BLaER1 treated with 17β-estradiol and CSF1 and Interleukin-3, amounts not matched to agents 10 nM and 100 nM (cell line): ENCODE measurements around the gene GNAO1.

ENCODE experiments used
- H3K27ac ChIP-seq, 11 experiments: shearing (Covaris generic); formaldehyde crosslinking; 2 replicates each; pipeline ENCODE4 v1.8.1; 2022
- H3K27me3 ChIP-seq, 11 experiments: shearing (Covaris generic); formaldehyde crosslinking; 2 replicates each; pipeline ENCODE4 v1.8.1; 2022
- H3K36me3 ChIP-seq, 11 experiments: shearing (Covaris generic); formaldehyde crosslinking; 2 replicates each; pipeline ENCODE4 v1.8.1; 2022
- H3K4me1 ChIP-seq, 10 experiments: shearing (Covaris generic); formaldehyde crosslinking; 2 replicates each; pipeline ENCODE4 v1.8.1; 2022
- H3K4me2 ChIP-seq, 11 experiments: shearing (Covaris generic); formaldehyde crosslinking; 2 replicates each; pipeline ENCODE4 v1.8.1; 2022
- H3K4me3 ChIP-seq, 10 experiments: shearing (Covaris generic); formaldehyde crosslinking; 2 replicates each; pipeline ENCODE4 v1.8.1; 2022
- H3K9ac ChIP-seq, 11 experiments: shearing (Covaris generic); formaldehyde crosslinking; 2 replicates each; pipeline ENCODE4 v1.8.1; 2022
- H3K9me3 ChIP-seq, 11 experiments: shearing (Covaris generic); formaldehyde crosslinking; replicated peaks in 1 of 11; 2 replicates each; pipeline ENCODE4 v1.8.1; 2022
- H4K20me1 ChIP-seq, 11 experiments: shearing (Covaris generic); formaldehyde crosslinking; 2 replicates each; pipeline ENCODE4 v1.8.1; 2022
- Cebpa-rat ChIP-seq, 11 experiments: shearing (Covaris generic); IDR thresholded peaks; 2 replicates each; pipeline ENCODE4 v1.8.1; 2022

The GNAO1 gene

DNA sequence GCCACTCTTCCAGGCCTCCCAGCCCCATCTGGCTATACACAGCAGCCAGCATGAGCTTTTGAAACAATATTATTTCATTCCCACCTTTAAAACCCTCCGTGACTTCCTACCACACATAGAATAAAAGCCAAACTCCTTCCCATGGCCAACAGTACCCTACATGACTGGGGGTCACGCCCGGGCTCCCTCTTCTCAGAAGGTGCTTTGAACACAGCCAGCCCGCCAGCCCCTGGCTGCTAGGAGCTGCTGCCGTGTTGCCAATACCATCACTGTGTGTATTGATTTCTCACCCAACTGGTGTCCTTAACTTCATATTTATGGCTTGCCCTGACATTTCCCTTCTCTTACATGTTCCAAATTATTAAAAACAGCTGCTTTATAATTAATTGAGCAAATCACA, 111.2 kb downstream of the GNAO1 start:
- H3K4me2 ChIP-seq: no peak overlapping the region
- peaks cover 23 to 38% (median 34%) of the 10 kb centered on the region in 10 experiments for H3K4me1 ChIP-seq
- no peaks in the 10 kb centered on the region for H3K9me3 ChIP-seq
- TF ChIP-seq Cebpa-rat (IDR thresholded peaks at IDR 0.05): no peak
- H3K36me3 ChIP-seq: no peaks in the 10 kb centered on the region
- no peaks in the 10 kb centered on the region for H3K27me3 ChIP-seq
- no peak overlapping the region for H3K4me3 ChIP-seq
- H3K27ac ChIP-seq: no peak overlapping the region
- no peak overlapping the region for H3K9ac ChIP-seq
- H4K20me1 ChIP-seq: no peaks in the 10 kb centered on the region; a peak in 1 of 22 replicates

DNA sequence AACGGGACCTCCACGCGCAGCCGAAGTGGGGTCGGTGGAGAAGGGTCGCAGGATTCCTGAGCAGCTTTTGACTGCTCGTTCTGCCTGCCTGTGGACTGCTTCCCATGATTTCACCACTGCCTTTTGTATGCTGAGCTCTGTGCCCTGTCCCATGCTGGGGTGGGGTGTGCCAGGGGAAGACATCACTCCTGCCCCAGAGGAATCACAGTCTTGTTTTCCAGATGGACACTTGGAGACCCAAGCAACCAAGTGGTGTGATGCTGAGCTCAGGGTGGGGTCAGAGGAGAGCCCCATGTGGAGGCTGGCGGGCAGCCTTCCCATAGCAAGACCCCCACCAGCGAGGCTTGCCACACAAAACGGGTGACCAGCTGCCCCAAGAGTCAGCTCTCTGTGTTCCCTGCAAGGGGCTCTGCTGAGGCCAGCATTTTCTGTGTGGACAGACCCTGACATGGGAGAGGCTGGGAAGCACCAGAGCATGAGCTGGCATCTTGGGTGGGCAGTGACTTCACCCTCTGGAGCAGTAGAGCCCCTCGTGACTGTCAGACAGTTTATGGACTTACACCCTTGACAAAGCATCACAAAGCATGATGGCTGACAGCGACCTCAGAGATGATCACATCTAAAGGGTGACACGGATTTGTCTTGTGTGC, 111.9 kb downstream of the GNAO1 start:
- H3K36me3 ChIP-seq: no peaks in the 10 kb centered on the region
- no peak overlapping the region for H3K4me3 ChIP-seq
- H3K4me2 ChIP-seq: no peak overlapping the region
- no peak for TF ChIP-seq Cebpa-rat (IDR thresholded peaks at IDR 0.05)
- peaks cover 21 to 33% (median 29%) of the 10 kb centered on the region in 10 experiments for H3K4me1 ChIP-seq
- no peaks in the 10 kb centered on the region for H3K9me3 ChIP-seq
- no peaks in the 10 kb centered on the region for H3K27me3 ChIP-seq
- no peak overlapping the region for H3K9ac ChIP-seq
- no peaks in the 10 kb centered on the region; a peak in 1 of 22 replicates for H4K20me1 ChIP-seq
- no peak overlapping the region for H3K27ac ChIP-seq

DNA sequence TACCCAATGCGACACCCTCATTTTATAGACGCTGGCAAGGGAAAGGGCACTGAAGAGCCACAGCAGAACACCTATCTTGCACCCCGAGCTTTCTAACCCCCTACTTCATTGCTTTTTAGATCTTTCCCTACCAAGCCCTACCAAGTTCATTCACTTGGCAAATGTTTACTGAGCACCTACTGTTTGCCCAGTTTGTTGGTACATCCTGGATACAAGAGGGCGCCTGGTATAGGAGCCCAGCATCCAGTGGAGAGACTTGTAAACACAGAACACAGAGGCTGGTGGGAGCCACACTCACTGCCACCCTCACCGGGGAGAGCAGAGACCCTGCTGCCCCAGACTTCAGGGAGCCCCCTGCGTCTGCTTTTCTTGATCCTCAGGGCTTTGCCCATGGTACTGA, 112.6 kb downstream of the GNAO1 start:
- no peaks in the 10 kb centered on the region for H3K36me3 ChIP-seq
- no peak overlapping the region for H3K4me3 ChIP-seq
- no peak overlapping the region for H3K9ac ChIP-seq
- H3K27me3 ChIP-seq: no peaks in the 10 kb centered on the region
- H3K4me2 ChIP-seq: no peak overlapping the region
- peaks cover 14 to 29% (median 24%) of the 10 kb centered on the region in 10 experiments for H3K4me1 ChIP-seq
- H3K9me3 ChIP-seq: no peaks in the 10 kb centered on the region
- no peak for TF ChIP-seq Cebpa-rat (IDR thresholded peaks at IDR 0.05)
- H4K20me1 ChIP-seq: no peaks in the 10 kb centered on the region; a peak in 1 of 22 replicates
- H3K27ac ChIP-seq: no peak overlapping the region

DNA sequence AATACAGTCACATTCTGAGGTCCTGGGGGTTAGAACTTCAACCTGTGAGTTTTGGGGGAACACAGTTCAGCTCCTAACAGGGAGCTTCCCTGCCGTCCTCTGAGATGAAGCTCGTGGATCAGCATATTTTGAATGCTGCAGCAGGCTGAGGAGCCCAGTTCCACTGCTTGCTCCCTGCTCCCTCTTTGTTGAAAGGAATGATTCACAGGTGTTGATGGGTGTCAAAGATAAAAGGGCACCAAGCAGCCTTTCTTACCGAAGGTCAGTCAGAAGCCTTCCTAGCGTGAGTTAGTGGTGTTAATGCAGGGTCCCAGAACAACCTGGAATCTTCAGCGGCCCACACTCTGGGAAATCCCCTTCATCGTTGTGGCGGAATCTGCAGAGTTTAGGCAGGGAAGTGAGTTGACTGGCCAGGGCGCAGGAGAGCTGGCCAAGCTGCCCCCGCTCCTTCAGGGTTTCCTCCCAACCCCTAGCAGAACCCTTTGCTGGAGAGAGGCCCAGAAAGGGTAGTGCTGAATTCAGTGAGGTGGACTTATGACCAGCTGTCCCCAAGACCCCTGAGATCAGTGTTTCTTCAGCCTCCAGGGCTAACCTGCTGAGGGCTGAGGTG, 114.8 kb downstream of the GNAO1 start:
- Histone ChIP-seq H3K27me3 (no peaks in the 10 kb centered on the region), H4K20me1 (peaks cover 0 to 3% (median 0%) of the 10 kb centered on the region in 11 experiments; a peak in 2 of 22 replicates), H3K9me3 (no peaks in the 10 kb centered on the region), H3K36me3 (no peaks in the 10 kb centered on the region), H3K27ac (no peak overlapping the region), H3K4me2 (no peak overlapping the region), H3K4me3 (no peak overlapping the region), H3K4me1 (peaks cover 0 to 11% (median 8%) of the 10 kb centered on the region in 10 experiments; a peak in 14 of 20 replicates), H3K9ac (no peak overlapping the region)
- TF ChIP-seq Cebpa-rat (IDR thresholded peaks at IDR 0.05): no peak

DNA sequence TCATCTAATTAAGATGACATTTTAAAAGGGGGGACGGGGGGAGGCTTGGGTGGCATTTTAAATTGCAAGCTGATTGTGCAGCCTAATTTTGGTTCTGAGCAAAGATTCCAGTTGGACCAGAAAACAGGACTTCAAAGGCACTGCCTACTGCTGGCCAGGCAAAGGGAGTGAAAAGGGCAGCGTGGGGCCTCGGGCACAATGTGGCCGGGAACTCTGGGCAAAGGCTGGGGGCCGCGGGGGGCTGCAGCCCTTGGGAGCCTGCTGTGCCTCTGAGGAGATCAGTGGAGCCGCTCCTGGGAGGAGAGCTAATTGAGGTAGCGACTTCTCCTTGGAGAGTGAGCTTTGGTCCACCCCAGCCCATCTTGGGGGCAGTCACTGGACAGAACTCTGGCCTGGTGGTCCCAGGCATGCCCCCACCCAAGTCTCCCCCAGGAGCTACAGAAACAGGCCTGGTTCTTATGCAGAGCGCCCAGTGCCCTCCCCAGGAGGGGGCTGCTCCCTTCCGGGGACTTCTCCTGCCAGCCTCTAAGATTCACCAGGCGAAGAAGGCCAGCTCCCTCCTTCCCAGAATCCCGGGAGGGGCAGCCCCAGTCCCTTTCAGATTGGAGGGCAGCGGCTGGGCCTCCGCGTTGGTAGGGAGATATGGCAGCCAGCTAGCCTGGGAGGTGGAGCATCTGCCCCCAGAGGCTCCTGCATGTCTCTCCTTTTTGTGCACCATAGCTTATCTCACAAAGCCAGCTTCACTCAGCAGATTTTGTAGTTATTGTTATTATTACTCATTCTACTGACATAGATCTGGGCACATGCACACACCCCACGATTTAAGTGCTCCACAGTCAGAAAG, 115.6 kb downstream of the GNAO1 start:
- Histone ChIP-seq H3K4me3 (no peak overlapping the region), H3K4me1 (peaks cover 0 to 10% (median 5%) of the 10 kb centered on the region in 10 experiments; a peak in 8 of 20 replicates), H4K20me1 (peaks cover 0 to 3% (median 0%) of the 10 kb centered on the region in 11 experiments; a peak in 2 of 22 replicates), H3K4me2 (no peak overlapping the region), H3K27ac (no peak overlapping the region), H3K9me3 (no peaks in the 10 kb centered on the region), H3K36me3 (no peaks in the 10 kb centered on the region), H3K9ac (no peak overlapping the region), H3K27me3 (no peaks in the 10 kb centered on the region)
- no peak for TF ChIP-seq Cebpa-rat (IDR thresholded peaks at IDR 0.05)

DNA sequence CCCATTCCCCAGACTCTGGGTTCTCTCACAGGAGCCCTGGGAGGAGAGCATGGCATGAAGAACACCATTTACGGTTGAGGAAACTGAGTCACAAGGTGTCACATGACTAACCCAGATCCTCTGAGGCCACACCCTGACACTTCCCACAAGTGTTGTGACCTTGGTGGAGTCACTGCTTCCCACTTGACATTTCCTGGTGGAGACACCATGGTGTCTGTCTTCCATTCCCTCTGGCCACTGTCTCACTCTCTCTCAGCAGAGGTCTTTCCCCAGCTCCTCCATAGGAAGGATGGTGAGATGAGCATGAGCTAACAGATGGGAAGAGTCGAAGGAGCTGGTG, 116.2 kb downstream of the GNAO1 start:
- Histone ChIP-seq H3K9me3 (no peaks in the 10 kb centered on the region), H3K4me1 (peaks cover 0 to 11% (median 6%) of the 10 kb centered on the region in 10 experiments; a peak in 8 of 20 replicates), H3K27ac (no peak overlapping the region), H3K4me3 (no peak overlapping the region), H3K9ac (no peak overlapping the region), H3K4me2 (no peak overlapping the region), H3K36me3 (no peaks in the 10 kb centered on the region), H4K20me1 (peaks cover 0 to 3% (median 0%) of the 10 kb centered on the region in 11 experiments; a peak in 2 of 22 replicates), H3K27me3 (no peaks in the 10 kb centered on the region)
- no peak for TF ChIP-seq Cebpa-rat (IDR thresholded peaks at IDR 0.05)

DNA sequence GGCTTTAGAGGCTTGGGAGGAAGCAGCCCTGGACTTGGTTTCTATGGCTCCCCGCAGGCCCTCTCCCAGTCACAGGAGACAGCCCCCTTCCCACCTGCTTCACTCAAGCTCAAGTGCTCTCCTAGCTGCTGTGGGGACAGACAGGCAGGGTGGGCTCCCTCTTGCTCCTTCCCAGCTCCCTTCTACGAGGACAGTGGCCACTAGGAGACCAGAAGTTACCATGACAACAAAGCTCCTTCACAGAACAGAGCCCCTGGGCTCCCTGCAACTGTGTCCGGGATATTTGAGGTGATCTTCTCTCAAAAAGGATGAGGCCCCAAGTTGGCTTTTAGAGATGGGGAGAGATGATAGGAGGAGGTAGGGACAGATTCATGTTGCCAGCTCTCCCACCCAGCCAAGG, 117.7 kb downstream of the GNAO1 start:
- Histone ChIP-seq H3K36me3 (no peaks in the 10 kb centered on the region), H4K20me1 (peaks cover 0 to 3% (median 0%) of the 10 kb centered on the region in 11 experiments; a peak in 2 of 22 replicates), H3K4me2 (no peak overlapping the region), H3K27ac (no peak overlapping the region), H3K4me3 (no peak overlapping the region), H3K9me3 (no peaks in the 10 kb centered on the region), H3K27me3 (no peaks in the 10 kb centered on the region), H3K4me1 (peaks cover 0 to 11% (median 6%) of the 10 kb centered on the region in 10 experiments; a peak in 8 of 20 replicates), H3K9ac (no peak overlapping the region)
- no peak for TF ChIP-seq Cebpa-rat (IDR thresholded peaks at IDR 0.05)

DNA sequence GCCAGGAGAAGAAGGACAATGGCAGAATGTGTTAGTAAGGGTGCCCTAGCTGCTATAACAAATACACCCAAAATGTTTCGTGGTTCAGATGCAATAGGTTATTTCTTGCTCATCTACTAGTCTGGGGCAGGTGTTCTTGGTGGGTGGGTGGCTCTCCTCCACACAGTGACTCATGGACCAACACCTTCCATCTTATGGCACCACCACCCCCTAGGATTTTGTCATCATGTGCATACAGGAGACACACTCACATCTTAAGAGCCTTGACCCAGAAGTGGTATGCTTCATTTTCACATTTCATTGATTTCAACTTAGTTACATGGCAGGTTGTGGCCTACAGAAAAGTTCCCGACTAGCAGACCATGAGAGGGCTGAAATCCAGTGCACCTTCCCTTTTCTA, 119.4 kb downstream of the GNAO1 start:
- Histone ChIP-seq H3K27ac (no peak overlapping the region), H3K4me2 (no peak overlapping the region), H3K9ac (no peak overlapping the region), H3K4me1 (peaks cover 0 to 11% (median 6%) of the 10 kb centered on the region in 10 experiments; a peak in 8 of 20 replicates), H4K20me1 (peaks cover 0 to 3% (median 0%) of the 10 kb centered on the region in 11 experiments; a peak in 1 of 22 replicates), H3K4me3 (no peak overlapping the region), H3K36me3 (no peaks in the 10 kb centered on the region), H3K9me3 (no peaks in the 10 kb centered on the region), H3K27me3 (no peaks in the 10 kb centered on the region)
- no peak for TF ChIP-seq Cebpa-rat (IDR thresholded peaks at IDR 0.05)
